ENCODE results near the gene OR2B3. TPM values are rescaled to one million over a fixed set of nuclear protein-coding genes. Genes with fewer than 3 reads are reported as not detected.
"Not testable (repeated sequence)": the region's sequence is repeated elsewhere in the genome, so short reads cannot be mapped to it uniquely, and the experiment has no call there.

Gene OR2B3
- not detected in 2 replicates for total RNA-seq
- long read RNA-seq, result 0 reads

- Mint-ChIP-seq H3K27me3 (ENCODE audit: low read depth) (peaks cover 4% of the 10 kb centered on the region), H3K4me1 (no peaks in the 10 kb centered on the region), H3K36me3 (ENCODE audit: low read depth) (no peaks in the 10 kb centered on the region), H3K4me3 (no peak within 1 kb of the TSS), H3K9me3 (no peaks in the 10 kb centered on the region), H3K27ac (ENCODE audit: unreplicated experiment) (no peak within 1 kb of the TSS)
- TF ChIP-seq, protein P1, sequence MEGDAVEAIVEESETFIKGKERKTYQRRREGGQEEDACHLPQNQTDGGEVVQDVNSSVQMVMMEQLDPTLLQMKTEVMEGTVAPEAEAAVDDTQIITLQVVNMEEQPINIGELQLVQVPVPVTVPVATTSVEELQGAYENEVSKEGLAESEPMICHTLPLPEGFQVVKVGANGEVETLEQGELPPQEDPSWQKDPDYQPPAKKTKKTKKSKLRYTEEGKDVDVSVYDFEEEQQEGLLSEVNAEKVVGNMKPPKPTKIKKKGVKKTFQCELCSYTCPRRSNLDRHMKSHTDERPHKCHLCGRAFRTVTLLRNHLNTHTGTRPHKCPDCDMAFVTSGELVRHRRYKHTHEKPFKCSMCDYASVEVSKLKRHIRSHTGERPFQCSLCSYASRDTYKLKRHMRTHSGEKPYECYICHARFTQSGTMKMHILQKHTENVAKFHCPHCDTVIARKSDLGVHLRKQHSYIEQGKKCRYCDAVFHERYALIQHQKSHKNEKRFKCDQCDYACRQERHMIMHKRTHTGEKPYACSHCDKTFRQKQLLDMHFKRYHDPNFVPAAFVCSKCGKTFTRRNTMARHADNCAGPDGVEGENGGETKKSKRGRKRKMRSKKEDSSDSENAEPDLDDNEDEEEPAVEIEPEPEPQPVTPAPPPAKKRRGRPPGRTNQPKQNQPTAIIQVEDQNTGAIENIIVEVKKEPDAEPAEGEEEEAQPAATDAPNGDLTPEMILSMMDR (conservative IDR thresholded peaks at IDR 0.05), result no peak
- no peak for DNase-seq (ENCODE audit: low read depth, low spot score)
These were observed at the start of gene OR2B3 for GRCh38 chr6:29087213-29087612. Gene OR2B3, minus strand, starts transcription at chr6:29087313. Its CDS starts 65 bp downstream, at chr6:29087248.

GRCh38 chr6:29131691-29132090 is 44.6 kb upstream of the OR2B3 start:
- H3K4me1 Mint-ChIP-seq, result no peaks in the 10 kb centered on the region
- no peak overlapping the region for H3K4me3 Mint-ChIP-seq
- TF ChIP-seq, protein P1 (conservative IDR thresholded peaks at IDR 0.05), result no peak
- no peak for DNase-seq (ENCODE audit: low read depth, low spot score)
- no peaks in the 10 kb centered on the region for H3K9me3 Mint-ChIP-seq
- no peaks in the 10 kb centered on the region for H3K36me3 Mint-ChIP-seq (ENCODE audit: low read depth)
- H3K27ac Mint-ChIP-seq (ENCODE audit: unreplicated experiment), result no peak overlapping the region
- H3K27me3 Mint-ChIP-seq (ENCODE audit: low read depth), result peaks cover 29% of the 10 kb centered on the region

GRCh38 chr6:29130644-29131043 is 43.5 kb upstream of the OR2B3 start:
- H3K9me3 Mint-ChIP-seq, result no peaks in the 10 kb centered on the region
- TF ChIP-seq, protein P1 (conservative IDR thresholded peaks at IDR 0.05), result no peak
- H3K27me3 Mint-ChIP-seq (ENCODE audit: low read depth), result peaks cover 29% of the 10 kb centered on the region
- no peaks in the 10 kb centered on the region for H3K4me1 Mint-ChIP-seq
- no peaks in the 10 kb centered on the region for H3K36me3 Mint-ChIP-seq (ENCODE audit: low read depth)
- no peak overlapping the region for H3K4me3 Mint-ChIP-seq
- no peak overlapping the region for H3K27ac Mint-ChIP-seq (ENCODE audit: unreplicated experiment)
- DNase-seq (ENCODE audit: low read depth, low spot score), result no peak

DNA sequence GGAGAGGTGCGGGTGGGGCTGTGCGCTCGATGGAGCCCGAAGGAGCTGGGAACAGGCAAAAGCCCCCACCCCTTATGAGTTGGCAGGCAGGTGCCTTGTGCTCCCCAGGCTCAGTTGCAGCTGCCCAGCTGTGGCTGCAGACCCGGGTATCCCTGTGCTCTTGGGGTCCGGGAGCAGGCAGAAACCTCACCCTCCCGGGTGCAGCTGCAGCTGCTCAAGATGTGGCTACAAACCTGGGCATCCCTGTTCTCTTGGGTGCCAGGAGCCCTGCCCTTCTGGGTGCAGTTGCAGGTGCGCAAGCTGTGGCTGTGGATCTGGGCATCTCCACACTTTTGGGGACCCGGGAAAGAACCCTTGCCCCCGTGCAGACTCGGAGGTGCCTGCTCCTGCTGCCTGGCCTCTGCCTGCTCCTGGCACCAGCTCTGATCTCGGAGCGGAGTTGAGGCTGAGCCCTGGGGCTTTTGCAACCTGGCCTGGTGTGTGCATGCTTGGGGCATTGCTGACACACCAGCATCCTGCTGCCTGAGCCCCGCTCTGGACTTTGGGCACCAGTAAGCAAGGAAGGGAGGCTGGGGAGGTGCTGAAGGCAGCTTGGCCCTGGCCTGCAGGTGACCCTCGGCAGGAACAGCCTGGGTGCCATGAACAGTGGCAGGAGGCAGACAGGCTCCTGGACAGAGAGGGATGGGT is 42.4 kb upstream of the OR2B3 start:
- no peaks in the 10 kb centered on the region for H3K36me3 Mint-ChIP-seq (ENCODE audit: low read depth)
- TF ChIP-seq, protein P1 (conservative IDR thresholded peaks at IDR 0.05), result no peak
- H3K27me3 Mint-ChIP-seq (ENCODE audit: low read depth), result peaks cover 25% of the 10 kb centered on the region
- no peak for DNase-seq (ENCODE audit: low read depth, low spot score)
- H3K4me3 Mint-ChIP-seq, result no peak overlapping the region
- H3K4me1 Mint-ChIP-seq, result no peaks in the 10 kb centered on the region
- H3K9me3 Mint-ChIP-seq, result no peaks in the 10 kb centered on the region
- H3K27ac Mint-ChIP-seq (ENCODE audit: unreplicated experiment), result no peak overlapping the region

DNA sequence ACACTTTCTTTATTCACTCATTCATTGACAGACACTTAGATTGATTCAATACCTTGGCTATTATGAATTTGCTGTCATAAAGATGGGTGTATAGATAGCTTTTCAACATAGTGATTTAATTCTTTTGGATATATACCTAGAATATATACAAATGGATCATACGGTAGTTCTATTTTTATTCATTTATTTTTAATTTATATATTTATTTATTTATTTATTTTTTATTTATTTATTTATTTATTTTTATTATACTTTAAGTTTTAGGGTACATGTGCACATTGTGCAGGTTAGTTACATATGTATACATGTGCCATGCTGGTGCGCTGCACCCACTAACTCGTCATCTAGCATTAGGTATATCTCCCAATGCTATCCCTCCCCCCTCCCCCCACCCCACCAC is 27.9 kb upstream of the OR2B3 start:
- not testable (repeated sequence) for H3K4me1 Mint-ChIP-seq; H3K4me3 Mint-ChIP-seq; DNase-seq (ENCODE audit: low read depth, low spot score); H3K9me3 Mint-ChIP-seq; H3K36me3 Mint-ChIP-seq (ENCODE audit: low read depth); H3K27ac Mint-ChIP-seq (ENCODE audit: unreplicated experiment)
- peaks cover 26% of the 10 kb centered on the region for H3K27me3 Mint-ChIP-seq (ENCODE audit: low read depth)

GRCh38 chr6:29112135-29112534 is 25.0 kb upstream of the OR2B3 start:
- H3K4me1 Mint-ChIP-seq, result no peaks in the 10 kb centered on the region
- no peaks in the 10 kb centered on the region for H3K9me3 Mint-ChIP-seq
- H3K36me3 Mint-ChIP-seq (ENCODE audit: low read depth), result no peaks in the 10 kb centered on the region
- no peak for DNase-seq (ENCODE audit: low read depth, low spot score)
- TF ChIP-seq, protein P1 (conservative IDR thresholded peaks at IDR 0.05), result no peak
- H3K27me3 Mint-ChIP-seq (ENCODE audit: low read depth), result peaks cover 45% of the 10 kb centered on the region
- H3K27ac Mint-ChIP-seq (ENCODE audit: unreplicated experiment), result no peak overlapping the region
- no peak overlapping the region for H3K4me3 Mint-ChIP-seq
